MCF 10A (cell line): ENCODE results near the gene MPV17L. TPM values are rescaled to one million over a fixed set of nuclear protein-coding genes. Genes with fewer than 3 reads are reported as not detected.
"Not testable (repeated sequence)": the region's sequence is repeated elsewhere in the genome, so short reads cannot be mapped to it uniquely, and the experiment has no call there.

Experiments
- Bru-seq: library from RNA; stranded (reverse); fragments of 400-500 nt; gene quantifications from one replicate; lab custom pipeline; 2021; lab: Mats Ljungman, UMichigan
- BruChase-seq, 2 experiments: library from RNA; stranded (reverse); fragments of 400-500 nt; gene quantifications; one replicate each; lab custom pipeline; 2021; lab: Mats Ljungman, UMichigan
- BruUV-seq: library from RNA; stranded (reverse); fragments of 400-500 nt; replicated peaks from 2 replicates; lab custom pipeline; 2021; lab: Mats Ljungman, UMichigan
- CTCF ChIA-PET: fragments of 300-600 bp; sonication (Branson Sonifier 250); formaldehyde crosslinking; extraction: SDS; loops from one replicate; lab custom pipeline; 2021; ENCODE audit warnings: antibody characterized with exemption, inconsistent platforms; lab: Yijun Ruan, JAX
- POLR2A ChIA-PET: fragments of 300-600, 350-650 bp; sonication (Branson Sonifier 250); formaldehyde crosslinking; extraction: SDS; loops from one replicate; lab custom pipeline; 2020; ENCODE audit warnings: antibody characterized with exemption, inconsistent platforms; lab: Yijun Ruan, JAX
- DNase-seq: peaks from one replicate; pipeline ENCODE4 v3.0.0-alpha.2; 2018; ENCODE audit not compliant: unreplicated experiment
- H3K27ac Mint-ChIP-seq: one replicate; pipeline ENCODE4 v1.8.0; 2022; ENCODE audit warnings: mild to moderate bottlenecking, low read depth, mixed read lengths; ENCODE audit not compliant: unreplicated experiment
- H3K27me3 Mint-ChIP-seq: one replicate; pipeline ENCODE4 v1.8.0; 2022; ENCODE audit warnings: mixed read lengths; ENCODE audit not compliant: insufficient read depth, unreplicated experiment
- H3K36me3 Mint-ChIP-seq: one replicate; pipeline ENCODE4 v1.8.0; 2022; ENCODE audit warnings: mild to moderate bottlenecking, moderate library complexity, mixed read lengths; ENCODE audit not compliant: insufficient read depth, unreplicated experiment
- H3K4me1 Mint-ChIP-seq: one replicate; pipeline ENCODE4 v1.8.0; 2022; ENCODE audit warnings: mixed read lengths; ENCODE audit not compliant: insufficient read depth, unreplicated experiment
- H3K4me3 Mint-ChIP-seq: one replicate; pipeline ENCODE4 v1.8.0; 2022; ENCODE audit warnings: mild to moderate bottlenecking, moderate library complexity, mixed read lengths; ENCODE audit not compliant: unreplicated experiment
- H3K9me3 Mint-ChIP-seq: one replicate; pipeline ENCODE4 v1.8.0; 2022; ENCODE audit warnings: mixed read lengths; ENCODE audit not compliant: unreplicated experiment
- intact Hi-C: fragments of 100-400 bp; cut with micrococcal nuclease; formaldehyde crosslinking; loops from 2 replicates; pipeline ENCODE4 v1.14.1; 2022
- long read RNA-seq: library from polyadenylated mRNA; stranded (forward); transcript quantifications from one replicate; pipeline ENCODE4 v2.0.0, GENCODE V29; 2022
- total RNA-seq: library from RNA; stranded (reverse); gene quantifications from 2 replicates; pipeline ENCODE4 v1.2.3, GENCODE V29; 2022

MPV17L gene
- not detected in 2 replicates for total RNA-seq
- Bru-seq, nascent RNA, result not detected
- percentile 7 among the genes with signal in this experiment for BruChase-seq, experiment 1, labeled RNA remaining after a 6-hour chase
- BruChase-seq, experiment 2, labeled RNA remaining after a 2-hour chase, result not detected
- long read RNA-seq, result 0 reads

DNA sequence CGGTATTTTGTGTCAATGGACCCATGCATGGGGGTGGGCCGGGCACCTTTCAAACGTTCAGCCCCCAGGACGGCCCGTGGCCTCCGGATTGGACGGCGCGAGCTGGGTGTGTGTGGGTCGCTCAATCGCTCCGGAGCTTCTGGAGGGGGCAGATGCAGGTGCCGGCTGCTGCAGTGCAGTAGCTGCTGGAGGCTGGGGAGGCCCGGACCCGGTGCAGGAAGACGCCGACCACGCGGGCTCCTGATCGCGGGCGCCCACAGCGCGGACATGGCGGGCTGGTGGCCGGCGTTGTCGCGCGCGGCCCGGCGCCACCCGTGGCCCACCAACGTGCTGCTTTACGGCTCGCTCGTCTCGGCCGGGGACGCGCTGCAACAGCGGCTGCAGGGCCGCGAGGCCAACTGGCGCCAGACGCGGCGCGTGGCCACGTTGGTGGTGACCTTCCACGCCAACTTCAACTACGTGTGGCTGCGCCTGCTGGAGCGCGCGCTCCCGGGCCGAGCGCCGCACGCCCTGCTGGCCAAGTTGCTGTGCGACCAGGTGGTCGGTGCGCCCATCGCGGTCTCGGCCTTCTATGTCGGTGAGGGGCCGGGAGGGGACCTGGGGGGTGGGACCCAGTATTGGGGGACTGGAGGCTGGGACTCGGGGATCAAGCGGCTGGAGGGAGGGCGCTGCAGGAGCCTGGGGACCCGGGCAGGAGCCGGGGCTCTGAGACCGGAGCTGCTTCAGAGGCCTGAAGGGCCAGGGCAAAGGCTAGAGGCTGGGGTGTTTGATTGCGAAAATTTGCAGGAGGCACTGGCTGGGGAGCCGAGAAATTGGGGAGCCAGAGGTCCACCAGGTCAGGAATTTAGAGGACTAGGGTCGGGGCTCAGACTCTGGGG, at the start of gene MPV17L:
MPV17L (plus strand) TSS at position 124 of the 878 bp plus-strand sequence; CDS start at position 268, 144 bp downstream.
- H3K27ac Mint-ChIP-seq, intact Hi-C loops, POLR2A ChIA-PET, H3K4me1 Mint-ChIP-seq, BruUV-seq, DNase-seq, CTCF ChIA-PET, H3K27me3 Mint-ChIP-seq, H3K4me3 Mint-ChIP-seq, H3K9me3 Mint-ChIP-seq, H3K36me3 Mint-ChIP-seq: not testable (repeated sequence)

DNA sequence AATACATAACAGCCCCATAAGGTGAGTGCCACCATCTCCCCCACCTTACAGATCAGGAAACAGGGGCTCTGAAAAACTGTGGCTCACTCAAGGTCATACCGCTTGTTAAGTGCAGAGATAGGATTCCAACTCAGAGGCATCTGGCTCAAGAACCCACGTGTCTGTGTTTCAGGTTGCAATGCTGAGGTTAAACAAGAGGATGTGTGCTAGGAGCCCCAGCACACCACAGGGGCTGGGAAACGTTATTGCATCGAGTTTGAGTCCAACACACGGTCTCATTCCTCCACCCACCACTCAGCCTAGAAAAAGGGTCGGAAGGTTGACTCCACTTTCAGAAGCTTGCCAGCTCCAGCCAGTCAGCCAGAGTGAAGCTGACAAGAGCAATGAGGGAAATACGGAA, 46.8 kb upstream of the MPV17L start:
- H3K27me3 Mint-ChIP-seq, intact Hi-C loops, H3K4me1 Mint-ChIP-seq, H3K27ac Mint-ChIP-seq, H3K4me3 Mint-ChIP-seq, DNase-seq, H3K9me3 Mint-ChIP-seq, POLR2A ChIA-PET, CTCF ChIA-PET, BruUV-seq, H3K36me3 Mint-ChIP-seq: not testable (repeated sequence)

DNA sequence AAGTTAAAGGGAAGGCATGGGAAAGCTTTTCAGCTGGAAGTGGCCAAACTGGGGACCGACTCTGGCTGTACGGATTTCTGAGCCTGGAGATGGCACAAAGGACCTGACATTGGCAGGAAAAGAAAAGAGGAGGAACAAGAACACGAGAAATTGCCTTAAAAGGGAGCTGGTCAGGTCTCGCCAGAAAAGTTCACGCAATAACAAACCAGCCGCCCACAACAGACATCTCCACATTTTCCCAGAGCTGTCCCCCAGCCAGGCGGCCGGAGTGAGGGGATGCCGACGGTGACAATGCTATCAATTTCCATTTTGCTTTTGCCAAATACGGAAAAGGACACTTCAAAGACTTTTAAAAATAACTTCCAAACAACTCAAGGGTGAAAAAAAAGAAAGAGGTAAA, 44.3 kb upstream of the MPV17L start:
- H3K27ac Mint-ChIP-seq, DNase-seq, H3K4me1 Mint-ChIP-seq, POLR2A ChIA-PET, intact Hi-C loops, CTCF ChIA-PET, BruUV-seq, H3K9me3 Mint-ChIP-seq, H3K4me3 Mint-ChIP-seq, H3K27me3 Mint-ChIP-seq, H3K36me3 Mint-ChIP-seq: not testable (repeated sequence)

DNA sequence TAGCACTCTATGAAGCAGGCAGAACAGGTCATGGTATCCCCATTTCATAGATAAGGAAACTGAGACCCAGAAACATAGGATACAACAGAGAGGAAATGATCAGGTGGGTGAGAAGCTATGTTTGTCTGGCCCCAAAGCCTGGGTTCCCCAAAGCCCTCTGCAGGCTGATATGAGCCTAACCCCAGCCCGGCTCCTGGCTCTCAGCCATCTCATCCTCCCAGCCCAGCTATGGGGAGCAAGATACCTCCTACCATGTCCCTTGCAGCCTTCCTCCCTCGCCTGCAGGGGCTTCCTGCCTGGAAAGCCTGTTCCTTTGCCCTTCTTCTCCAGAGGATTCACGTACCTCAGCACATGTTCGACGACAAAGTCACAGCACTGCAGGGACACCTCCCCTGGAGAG, 43.8 kb upstream of the MPV17L start:
- H3K36me3 Mint-ChIP-seq, H3K4me1 Mint-ChIP-seq, CTCF ChIA-PET, H3K9me3 Mint-ChIP-seq, DNase-seq, POLR2A ChIA-PET, H3K4me3 Mint-ChIP-seq, H3K27me3 Mint-ChIP-seq, intact Hi-C loops, H3K27ac Mint-ChIP-seq, BruUV-seq: not testable (repeated sequence)

DNA sequence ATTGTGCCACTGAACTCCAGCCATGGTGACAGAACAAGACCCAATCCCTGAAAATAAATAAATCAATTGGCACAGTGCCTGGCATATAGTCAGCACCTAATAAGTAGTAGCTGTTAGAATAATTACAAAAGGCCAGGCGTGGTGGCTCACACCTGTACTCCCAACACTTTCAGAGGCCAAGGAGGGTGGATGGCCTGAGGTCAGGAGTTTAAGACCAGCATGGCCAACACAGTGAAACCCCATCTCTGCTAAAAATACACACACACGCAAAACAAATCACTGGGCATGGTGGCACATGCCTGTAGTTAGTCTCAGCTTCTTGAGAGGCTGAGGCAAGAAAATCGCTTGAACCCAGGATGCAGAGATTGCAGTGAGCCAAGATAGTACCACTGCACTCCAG, 42.7 kb upstream of the MPV17L start:
- H3K36me3 Mint-ChIP-seq, DNase-seq, POLR2A ChIA-PET, H3K9me3 Mint-ChIP-seq, CTCF ChIA-PET, H3K4me1 Mint-ChIP-seq, H3K4me3 Mint-ChIP-seq, H3K27me3 Mint-ChIP-seq, BruUV-seq, intact Hi-C loops, H3K27ac Mint-ChIP-seq: not testable (repeated sequence)

DNA sequence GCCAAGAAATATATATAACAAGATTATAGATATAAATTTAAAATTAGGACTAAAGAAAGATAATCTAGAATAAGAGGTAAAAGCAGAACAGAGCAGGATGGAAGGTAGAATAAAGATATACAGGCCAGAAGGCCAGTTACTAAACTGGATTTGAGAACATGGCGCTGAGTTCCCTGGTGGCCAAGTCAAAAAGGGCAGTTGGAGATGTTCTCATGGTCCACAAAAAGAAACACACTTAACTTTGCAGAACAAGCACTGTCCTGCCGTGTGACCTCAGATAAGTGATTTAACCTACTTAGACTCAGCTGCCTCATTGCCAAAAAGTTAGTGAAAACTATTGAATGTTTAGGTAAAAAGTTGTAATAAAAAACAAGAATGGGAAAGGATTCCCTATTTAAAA, 40.7 kb upstream of the MPV17L start:
- intact Hi-C loops, H3K4me3 Mint-ChIP-seq, CTCF ChIA-PET, H3K9me3 Mint-ChIP-seq, DNase-seq, H3K4me1 Mint-ChIP-seq, H3K27ac Mint-ChIP-seq, BruUV-seq, H3K27me3 Mint-ChIP-seq, POLR2A ChIA-PET, H3K36me3 Mint-ChIP-seq: not testable (repeated sequence)

DNA sequence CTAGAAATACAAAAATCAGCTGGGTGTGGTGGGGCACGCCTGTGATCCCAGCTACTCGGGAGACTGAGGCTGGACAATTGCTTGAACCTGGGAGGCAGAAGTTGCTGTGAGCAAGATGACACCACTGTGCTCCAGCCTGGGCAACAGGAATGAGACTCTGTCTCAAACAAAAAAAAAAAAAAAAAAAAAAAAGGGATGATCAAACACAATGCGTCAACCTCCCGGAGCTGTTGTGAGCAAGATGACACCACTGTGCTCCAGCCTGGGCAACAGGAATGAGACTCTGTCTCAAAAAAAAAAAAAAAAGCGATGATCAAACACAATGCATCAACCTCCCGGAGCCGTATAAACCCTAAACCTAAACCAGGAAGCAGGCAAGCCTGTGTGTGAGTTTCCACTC, 38.1 kb upstream of the MPV17L start:
- BruUV-seq, CTCF ChIA-PET, H3K4me1 Mint-ChIP-seq, POLR2A ChIA-PET, H3K27me3 Mint-ChIP-seq, H3K9me3 Mint-ChIP-seq, DNase-seq, H3K36me3 Mint-ChIP-seq, H3K4me3 Mint-ChIP-seq, intact Hi-C loops, H3K27ac Mint-ChIP-seq: not testable (repeated sequence)

DNA sequence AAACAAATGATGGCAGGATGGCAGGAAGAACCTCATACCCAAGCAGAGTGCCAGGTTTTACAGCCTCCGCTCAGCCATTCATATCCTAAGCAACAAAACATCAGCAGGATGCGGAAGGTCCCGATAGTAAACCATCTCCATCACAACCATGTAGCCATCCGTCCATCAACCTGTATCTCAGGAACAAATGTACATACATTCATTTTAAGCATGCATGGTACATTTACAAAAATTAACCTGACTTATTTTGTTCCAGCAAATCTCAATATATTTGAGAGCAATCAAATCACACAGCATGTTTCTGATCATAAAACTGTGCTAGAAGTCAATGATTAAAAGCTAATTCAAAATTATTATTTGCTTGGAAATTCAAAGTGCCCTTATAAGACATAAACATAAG, 17.4 kb upstream of the MPV17L start, which contains the start of gene NPIPA5:
NPIPA5 (minus strand) TSS at position 101 of the 400 bp plus-strand sequence; CDS start at position 101, 0 bp downstream.
- H3K27ac Mint-ChIP-seq, intact Hi-C loops, DNase-seq, H3K27me3 Mint-ChIP-seq, H3K4me3 Mint-ChIP-seq, POLR2A ChIA-PET, H3K4me1 Mint-ChIP-seq, H3K9me3 Mint-ChIP-seq, CTCF ChIA-PET, BruUV-seq, H3K36me3 Mint-ChIP-seq: not testable (repeated sequence)

DNA sequence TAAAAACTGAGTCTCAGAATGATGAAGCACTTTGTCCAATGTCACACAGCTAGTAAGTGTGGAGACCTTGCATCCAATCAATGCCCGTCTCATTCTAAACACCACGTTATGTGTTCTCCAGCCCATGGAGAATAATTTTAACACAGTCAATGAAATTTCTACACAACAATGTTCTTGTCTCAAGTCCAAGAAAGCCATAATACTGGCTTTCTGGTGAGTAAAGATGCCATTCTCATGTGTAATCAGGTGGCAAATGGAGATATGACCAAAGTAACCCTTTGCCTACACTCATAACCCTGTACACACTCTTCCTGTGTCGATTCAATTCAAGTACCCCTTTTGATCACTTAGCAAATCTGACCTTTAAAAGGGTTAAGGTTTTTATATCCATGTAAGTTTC, 12.7 kb upstream of the MPV17L start:
- POLR2A ChIA-PET, H3K36me3 Mint-ChIP-seq, H3K9me3 Mint-ChIP-seq, CTCF ChIA-PET, intact Hi-C loops, H3K4me1 Mint-ChIP-seq, H3K4me3 Mint-ChIP-seq, BruUV-seq, H3K27me3 Mint-ChIP-seq: not testable (repeated sequence)
- H3K27ac Mint-ChIP-seq, result peak overlapping the region; percentile 46
- DNase-seq, result peak; percentile 42
